Dermis blood vessel endothelial cell (primary cell): ENCODE data around the gene FUT6. TPM values are rescaled to one million over a fixed set of nuclear protein-coding genes. Genes with fewer than 3 reads are reported as not detected.
"Not testable (repeated sequence)": the region's sequence is repeated elsewhere in the genome, so short reads cannot be mapped to it uniquely, and the experiment has no call there.

ENCODE experiments used
- DNase-seq: peaks from one replicate; pipeline ENCODE4 v3.0.0; 2010
- total RNA-seq: library from RNA; depleted of rRNA; stranded (reverse); fragments of >200 nt; gene quantifications from 2 replicates; pipeline ENCODE4 v1.2.3, GENCODE V29; 2014

FUT6 gene, protein sequence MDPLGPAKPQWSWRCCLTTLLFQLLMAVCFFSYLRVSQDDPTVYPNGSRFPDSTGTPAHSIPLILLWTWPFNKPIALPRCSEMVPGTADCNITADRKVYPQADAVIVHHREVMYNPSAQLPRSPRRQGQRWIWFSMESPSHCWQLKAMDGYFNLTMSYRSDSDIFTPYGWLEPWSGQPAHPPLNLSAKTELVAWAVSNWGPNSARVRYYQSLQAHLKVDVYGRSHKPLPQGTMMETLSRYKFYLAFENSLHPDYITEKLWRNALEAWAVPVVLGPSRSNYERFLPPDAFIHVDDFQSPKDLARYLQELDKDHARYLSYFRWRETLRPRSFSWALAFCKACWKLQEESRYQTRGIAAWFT
- total RNA-seq = not detected in 2 replicates

DNA sequence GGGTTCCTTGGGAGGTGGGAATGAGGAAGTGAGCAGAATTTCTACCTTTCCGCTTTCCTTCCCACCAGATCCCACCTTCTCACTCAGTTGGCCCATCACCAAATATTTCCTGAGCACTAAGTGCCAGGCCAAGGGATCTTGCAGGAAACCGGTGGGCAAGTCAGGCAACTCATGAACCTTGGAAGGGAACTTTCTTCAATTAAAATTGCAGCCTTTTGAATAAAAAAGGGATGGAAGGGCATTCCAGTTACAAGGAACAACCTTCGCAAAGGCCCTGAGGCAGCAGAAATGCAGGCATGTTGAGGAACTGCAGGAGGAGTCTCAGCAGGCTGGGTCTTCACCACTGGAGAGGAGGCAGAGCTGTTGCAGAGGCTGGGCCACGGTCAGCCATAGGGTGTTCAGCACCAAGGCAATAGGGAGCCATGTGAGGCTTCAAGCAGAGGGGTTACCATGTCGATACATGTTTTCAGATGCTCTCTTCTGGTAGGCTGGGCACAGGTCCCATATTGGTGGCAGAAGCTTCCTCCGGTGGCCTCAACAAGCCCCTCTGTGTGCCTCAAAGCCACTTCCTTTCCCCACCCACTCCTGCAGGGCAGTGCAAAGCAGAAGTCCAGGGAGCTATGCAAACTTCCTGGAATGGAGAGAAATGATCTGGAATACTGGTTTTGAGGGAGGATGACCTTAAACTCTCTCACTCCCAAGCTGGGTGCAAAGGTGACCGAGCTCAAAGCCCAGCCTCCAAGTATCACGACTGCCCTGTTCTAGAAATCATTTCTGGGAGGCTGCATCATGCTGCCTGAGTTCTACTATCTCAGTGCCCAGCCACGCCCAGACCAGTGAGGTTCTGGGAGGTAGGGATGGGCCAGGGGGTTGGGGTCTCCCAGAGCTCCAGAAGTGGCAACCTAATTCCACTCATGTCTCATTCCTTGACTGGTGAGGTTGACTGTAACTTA is at the start of gene FUT6:
Gene FUT6 (minus strand): TSS at position 638 of the 953 bp plus-strand sequence. CDS start 7,135 bp downstream, outside the sequence.
- no peak for DNase-seq

DNA sequence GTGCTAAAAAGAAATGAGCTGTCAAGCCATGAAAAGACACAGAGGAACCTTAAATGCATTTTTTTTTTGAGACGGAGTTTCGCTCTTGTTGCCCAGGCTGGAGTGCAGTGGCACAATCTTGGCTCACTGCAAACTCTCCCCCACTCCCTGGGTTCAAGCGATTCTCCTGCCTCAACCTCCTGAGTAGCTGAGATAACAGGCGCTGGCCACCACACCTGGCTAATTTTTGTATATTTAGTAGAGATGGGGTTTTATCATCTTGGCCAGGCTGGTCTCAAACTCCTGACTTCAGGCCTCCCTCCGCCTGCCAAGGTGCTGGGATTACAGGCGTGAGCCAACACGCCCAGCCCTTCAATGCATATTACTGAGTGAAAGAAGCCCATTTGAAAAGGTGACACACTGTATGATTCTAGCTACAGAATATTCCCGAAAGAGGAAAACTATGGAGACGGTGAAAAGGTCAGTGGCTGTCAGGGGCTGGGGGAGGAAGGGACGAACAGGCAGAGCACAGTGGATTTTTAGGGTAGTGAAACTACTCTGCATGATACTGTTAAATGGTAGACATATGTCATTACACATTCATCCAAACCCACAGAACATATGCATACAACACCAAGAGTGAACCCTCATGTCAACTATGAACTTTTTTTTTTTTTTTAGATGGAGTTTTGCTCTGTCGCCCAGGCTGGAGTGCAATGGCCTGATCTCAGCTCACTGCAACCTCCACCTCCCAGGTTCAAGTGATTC is 44.7 kb upstream of the FUT6 start:
- not testable (repeated sequence) for DNase-seq

DNA sequence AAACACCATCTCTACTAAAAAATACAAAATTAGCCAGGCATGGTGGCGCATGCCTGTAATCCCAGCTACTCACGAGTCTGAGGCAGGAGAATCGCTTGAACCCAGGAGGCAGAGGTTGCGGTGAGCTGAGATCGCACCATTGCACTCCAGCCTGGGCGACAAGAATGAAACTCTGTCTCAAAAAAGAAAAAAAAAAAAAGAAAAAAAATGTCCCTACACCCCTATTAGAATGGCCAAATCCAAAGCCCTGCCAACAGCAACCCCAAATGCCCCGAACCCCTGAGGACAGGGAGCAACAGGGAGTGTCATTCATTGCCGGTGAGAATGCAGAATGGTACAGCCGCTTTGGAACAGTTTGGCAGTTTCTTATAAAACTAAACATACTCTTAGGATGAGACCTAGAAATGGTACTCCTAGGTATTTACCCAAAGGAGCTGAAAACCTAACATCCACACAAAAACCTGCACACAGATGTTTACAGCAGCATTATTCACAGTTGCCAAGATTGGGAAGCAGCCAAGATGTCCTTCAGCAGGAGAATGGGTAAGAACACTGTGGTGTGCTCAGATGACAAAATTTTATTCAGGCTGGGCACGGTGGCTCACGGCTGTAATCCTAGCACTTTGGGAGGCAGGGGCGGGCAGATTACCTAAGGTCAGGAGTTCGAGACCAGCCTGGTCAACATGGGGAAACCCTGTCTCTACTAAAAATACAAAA is 43.8 kb upstream of the FUT6 start:
- not testable (repeated sequence) for DNase-seq

DNA sequence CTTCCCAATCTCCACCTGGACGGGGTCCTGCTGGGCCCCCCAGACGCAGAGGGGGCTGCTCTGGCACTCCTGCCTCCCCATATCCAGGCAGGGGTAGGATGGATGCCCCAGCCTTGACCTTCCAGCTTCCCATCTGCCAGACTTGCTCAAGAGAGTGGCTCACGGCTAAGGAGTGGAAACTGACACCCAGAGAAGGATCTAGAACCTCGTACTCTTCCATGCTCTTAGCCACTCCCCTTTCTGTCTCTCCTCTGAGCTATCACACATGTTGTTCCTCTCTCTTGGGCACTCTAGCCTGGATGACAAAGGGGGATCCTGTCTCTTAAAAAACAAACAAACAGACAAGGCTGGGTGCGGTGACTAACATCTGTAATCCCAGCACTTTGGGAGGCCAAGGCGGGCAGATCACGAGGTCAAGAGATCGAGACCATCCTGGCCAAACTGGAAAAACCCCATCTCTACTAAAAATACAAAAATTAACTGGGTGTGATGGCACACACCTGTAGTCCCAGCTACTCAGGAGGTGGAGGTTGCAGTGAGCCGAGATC is 43.0 kb upstream of the FUT6 start:
- no peak for DNase-seq

DNA sequence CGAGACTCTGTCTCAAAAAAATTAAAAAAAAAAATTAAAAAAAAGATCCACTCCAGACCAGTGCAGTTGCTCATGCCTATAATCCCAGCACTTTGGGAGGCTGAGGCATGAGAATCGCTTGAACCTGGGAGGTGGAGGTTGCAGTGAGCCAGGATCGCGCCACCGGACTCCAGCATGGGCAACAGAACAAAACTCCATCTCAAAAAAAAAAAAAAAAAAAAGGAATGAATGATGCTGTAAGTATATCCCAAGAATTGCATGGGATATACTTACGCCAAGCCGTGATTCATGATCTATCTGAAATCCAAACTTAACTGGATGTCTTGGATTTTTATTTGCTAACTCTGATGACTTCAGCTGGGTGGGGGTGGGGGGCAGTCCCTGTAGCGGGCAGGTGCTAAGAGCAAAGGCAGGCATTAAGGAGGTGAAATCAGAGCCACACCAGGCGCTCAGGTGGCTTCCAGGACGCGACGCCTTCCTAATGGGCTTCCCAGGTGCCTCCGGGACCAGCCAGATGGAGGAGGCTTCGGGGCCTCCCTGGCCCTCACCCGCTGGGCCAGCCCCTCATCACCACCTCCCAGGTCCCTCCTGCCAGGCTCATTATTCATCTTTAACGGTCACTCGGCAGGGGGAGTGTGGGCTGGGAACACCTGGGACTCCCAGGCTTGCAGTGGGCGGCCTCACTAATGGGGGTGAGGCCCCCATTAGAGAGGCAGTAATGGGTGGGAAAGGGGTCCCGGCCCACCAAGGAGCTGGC is 42.2 kb upstream of the FUT6 start:
- DNase-seq = no peak

DNA sequence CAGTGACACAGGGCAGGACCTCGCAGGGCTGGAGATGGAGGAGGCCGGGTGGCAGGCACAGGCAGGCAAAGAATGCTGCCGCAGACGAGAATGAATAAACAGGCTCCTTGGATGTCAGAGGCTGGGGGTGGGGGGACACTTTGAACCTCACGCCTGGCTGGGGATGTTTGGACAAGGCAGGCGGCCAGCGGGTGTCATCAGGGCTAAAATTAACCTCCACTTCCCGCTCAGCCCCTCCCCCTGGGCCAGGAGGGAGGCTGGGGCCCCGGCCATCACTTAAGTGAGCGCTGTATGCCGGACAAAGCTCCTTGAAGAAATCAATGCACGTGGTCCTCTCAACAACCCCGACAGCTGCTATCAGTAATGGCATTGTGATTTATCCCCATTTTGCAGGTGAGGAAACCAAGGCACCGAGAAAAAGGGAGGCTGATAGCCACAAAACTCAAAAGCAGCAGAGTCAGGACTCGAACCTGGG is 41.1 kb upstream of the FUT6 start:
- no peak for DNase-seq

DNA sequence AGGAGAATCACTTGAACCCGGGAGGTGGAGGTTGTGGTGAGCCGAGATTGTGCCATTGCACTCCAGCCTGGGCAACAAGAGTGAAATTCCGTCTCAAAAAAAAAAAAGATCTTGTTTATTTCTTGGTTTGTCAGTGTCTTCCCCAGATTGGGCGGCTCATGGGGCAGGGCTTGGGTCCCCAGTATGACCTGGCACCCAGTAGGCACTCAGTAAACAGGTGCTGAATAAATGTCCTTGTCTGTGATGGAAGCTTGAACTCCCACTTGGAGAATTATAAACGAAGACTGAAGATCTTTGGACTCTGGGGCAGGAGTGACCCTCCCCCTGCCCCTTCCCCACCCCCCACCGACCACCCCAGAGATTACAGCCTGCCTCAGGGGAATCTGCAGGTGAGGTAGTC is 40.7 kb upstream of the FUT6 start:
- no peak for DNase-seq

DNA sequence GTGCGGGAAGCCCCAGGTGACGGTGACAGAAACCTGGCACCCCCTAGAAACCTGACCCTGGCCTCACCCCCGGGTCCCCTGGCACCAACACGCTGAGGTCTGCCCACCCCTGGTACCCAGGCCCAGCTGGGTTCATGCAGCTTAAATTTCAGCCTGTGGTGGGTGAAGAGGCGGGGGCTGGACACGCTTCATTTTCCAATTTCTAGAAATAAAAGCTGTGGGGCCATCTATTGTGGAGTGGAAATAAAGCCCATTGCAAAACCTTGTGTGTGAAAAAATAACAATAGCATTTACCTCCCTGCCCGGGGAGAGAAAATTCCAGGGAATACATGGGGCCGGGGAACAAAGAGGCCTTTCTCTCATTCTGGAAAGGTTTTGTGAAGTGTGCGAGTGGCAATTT is 38.4 kb upstream of the FUT6 start:
- DNase-seq = no peak

DNA sequence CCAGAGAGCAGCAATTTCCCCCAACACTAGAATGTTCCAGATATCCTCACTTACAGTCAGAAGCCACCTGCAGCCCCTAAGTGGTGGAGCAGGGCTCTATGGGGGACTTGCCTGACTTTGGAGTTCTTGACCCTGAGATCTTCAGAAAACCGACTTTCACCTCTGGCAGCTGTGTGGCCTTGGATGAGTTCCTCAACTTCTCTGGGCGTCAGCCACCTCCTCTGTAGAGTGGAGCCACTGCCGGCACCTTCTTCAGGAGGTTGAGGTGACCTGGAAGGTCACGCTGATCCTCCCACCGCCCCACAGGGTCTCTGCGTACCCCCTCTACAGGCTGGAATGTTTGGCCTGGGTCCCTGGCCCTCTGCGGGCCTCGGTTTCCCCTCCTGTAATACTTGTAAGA is 37.9 kb upstream of the FUT6 start:
- DNase-seq = no peak

DNA sequence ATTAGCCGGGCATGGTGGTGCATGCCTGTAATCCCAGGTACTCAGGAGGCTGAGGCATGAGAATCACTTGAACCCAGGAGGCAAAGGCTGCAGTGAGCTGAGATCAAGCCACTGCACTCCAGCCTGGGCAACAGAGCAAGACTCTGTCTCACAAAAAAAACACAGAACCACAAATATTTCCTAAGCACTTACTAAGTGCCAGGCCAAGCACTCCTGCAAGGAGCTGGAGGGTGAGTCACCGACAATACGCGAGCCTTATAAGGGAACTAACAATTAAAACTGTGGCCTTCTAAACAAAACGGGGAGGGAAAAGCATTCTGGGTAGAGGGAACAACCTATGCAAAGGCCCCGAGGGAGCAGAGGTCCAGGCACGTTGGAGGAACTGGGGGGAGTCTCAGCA is 35.0 kb upstream of the FUT6 start:
- not testable (repeated sequence) for DNase-seq

DNA sequence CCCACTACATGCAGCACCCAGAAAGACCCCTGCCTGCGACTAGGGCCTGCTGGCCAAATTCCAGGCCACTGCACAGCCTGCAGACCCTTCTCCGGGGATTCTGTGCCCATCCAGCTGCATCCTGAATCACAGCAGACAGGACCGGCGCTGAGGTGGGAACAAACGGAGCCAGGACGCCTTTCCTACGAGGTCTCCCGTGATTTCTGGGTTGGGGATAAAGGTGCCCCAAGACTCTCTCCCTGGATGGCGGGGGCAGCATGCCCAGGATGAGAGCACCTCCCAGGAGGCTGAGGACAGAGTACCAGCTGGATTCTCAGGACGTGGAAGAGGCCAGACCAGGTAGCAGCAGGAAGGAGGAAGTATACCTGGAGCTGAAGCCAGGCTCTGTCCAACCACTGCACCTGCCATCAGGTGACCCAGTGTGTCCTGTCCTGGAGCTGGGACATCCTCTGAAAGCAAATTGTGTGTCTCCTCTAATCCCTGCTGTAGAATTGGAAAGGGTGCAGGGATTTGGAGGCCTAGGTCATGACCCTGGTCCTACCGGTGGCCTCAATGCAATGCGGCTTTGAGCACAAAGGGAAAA is 34.2 kb upstream of the FUT6 start:
- DNase-seq = no peak

DNA sequence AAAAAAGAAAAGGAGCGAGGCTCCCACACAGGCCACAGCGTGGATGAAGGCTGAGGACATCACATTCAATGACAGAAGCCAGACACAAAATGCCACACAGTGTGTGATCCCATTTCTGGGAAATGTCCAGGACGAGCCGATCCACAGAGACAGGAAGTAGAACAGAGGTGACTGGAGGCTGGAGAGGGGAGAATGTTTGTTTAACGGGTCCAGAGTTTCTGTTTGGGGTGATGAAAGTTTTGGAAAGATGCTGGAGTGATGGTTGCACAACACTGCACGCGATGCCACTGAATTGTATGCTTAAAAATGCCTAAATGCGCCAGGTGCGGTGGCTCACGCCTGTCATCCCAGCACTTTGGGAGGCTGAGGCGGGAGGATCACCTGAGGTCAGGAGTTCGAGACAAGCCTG is 31.5 kb upstream of the FUT6 start:
- DNase-seq = no peak

DNA sequence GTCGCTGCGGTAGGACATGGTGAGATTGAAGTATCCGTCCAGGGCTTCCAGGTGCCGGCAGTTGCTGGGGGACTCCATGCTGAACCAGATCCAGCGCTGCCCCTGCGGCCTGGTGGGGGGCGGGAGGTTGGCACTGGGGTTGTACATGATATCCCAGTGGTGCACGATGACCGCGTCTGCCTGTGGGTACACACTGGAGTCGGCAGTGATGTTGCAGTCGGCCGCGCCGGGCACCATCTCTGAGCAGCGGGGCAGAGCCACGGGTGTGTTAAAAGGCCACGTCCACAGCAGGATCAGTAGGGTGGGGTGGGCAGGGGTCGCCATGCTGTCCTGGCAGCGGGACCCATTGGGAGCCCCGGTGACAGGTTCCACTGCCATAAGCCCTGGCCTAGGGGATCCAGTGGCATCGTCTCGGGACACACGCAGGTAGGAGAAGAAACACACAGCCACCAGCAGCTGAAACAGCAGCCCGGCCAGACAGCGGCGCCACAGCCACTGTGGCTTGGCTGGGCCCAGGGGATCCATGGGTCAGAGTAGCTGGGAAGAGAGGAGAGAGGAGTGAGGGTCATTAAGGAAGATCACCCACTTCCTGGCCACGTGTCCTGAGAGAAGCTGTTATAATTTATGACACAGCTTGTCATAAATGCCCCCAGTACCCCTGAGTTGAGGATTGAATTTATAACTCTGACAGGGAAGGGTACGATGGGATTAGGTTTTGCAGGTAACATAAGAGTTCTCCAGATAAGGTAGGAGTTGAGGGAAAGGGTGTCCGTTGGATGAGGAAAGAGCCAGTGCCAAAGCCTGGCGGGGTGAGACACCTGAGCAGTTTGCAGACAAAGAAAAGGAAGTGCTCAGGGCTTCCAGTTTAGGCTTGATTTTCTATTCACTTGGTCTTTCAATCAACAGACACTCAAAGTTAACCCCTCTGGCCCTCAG is 28.0 kb upstream of the FUT6 start:
- DNase-seq = no peak

DNA sequence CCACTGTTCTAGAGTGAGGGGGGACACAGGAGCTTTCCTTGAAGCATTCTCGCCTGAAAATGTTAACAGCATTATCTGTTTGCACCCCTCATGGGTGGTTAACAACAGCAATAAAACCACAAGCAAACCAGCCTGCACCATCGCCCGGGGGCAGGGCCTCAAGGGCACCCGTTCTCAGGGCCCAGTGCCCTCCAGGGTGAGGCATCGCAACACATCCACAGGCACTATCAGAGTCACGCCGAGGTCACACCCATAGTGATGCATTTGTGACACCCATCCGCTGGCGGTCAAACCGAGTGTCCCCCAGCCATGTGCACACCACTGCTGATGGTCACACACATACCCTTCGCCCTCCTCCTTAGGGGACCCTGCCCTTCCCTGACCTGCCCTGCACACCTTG is 26.3 kb upstream of the FUT6 start:
- DNase-seq = no peak

DNA sequence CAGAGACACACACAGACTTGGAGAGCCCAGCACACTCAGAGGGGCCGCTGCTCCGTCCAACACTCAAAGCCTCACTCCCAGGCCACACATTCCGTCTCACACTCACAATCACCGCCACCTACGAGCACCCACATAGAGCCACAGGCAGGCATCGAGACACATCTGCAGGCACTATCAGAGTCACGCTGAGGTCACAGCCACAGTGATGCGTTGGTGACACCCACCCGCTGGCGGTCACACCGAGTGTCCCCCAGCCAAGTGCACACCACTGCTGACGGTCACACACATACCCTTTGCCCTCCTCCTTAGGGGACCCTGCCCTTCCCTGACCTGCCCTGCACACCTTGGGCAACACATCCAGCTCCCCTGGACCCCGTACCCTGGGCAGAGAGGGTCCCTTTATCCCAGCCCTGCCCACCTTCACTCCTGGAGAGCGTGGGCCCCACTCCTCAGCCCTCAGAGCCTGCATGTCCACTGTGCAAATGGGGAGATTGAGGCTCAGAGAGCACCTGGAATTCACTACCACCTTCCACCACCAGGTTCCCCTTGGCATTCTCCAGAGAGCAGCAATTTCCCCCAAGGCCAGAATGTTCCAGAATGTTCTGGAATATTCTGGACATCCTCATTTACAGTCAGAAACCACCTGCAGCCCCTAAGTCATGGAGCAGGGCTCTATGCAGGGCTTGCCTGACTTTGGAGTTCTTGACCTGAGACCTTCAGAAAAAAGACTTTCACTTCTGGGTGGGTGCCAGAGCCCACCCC is 25.4 kb upstream of the FUT6 start:
- no peak for DNase-seq

DNA sequence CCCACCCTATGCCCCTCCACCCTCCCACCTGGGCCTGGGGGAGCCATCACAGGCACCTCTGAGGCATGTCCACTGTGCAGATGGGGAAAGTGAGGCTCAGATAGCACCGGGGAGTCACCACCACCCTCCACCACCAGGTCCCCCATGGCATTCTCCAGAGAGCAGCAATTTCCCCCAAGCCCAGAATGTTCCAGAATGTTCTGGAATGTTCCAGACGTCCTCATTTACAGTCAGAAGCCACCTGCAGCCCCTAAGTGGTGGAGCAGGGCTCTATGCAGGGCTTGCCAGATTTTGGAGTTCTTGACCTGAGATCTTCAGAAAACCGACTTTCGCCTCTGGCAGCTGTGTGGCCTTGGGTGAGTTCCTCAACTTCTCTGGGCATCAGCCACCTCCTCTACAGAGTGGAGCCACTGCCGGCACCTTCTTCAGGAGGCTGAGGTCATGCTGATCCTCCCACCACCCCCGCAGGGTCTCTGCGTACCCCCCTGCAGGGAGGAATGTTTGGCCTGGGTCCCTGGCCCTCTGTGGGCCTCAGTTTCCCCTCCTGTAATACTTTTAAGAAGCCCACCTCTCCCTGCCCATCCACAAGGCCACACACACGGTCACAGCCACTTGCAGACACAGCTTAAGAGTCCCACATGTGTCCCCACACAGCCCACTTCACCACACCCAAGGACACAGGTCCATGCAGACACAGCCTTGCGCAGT is 24.7 kb upstream of the FUT6 start:
- DNase-seq = no peak

DNA sequence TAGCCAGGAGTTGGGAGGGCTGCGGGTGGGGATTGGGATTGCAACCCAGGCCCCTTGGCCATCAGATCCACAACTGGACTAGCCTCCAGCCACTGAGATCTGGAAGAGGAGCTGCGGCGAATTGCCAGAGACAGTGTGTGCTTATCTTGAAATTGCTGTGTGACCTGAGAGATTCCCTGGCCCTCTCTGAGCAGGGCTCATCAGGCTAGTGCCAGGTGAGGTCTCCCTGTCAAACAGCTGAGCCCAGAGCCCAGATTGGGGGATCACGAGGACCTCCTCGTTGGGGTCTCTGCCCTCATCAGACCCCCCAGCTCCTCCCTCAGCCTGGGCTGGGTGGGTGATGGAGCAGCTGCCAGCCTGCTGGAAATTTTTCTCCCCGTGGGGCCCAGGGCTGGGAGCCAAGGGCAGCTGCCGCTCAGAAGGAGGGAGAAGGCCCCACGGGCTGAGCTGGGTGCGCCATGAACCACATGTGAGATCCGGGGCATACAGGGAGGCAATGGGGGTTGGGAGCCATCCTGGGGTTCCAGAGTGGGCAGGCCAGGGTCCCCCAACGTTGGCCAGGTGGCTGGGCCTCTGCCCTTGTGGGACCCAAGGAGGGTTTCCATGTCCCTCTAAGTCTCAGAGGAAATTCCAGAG is 23.6 kb upstream of the FUT6 start:
- no peak for DNase-seq
